Measurements from ENCODE around the gene HECTD1.
"Not testable (repeated sequence)": the region's sequence is repeated elsewhere in the genome, so short reads cannot be mapped to it uniquely, and the experiment has no call there.

Gene HECTD1

GRCh38 chr14:31219169-31219568 is 11.6 kb upstream of the HECTD1 start:
- Mint-ChIP-seq H3K9me3 (no peaks in the 10 kb centered on the region), H3K27ac (ENCODE audit: low read depth) (no peak overlapping the region), H3K27me3 (no peaks in the 10 kb centered on the region), H3K4me1 (no peaks in the 10 kb centered on the region), H3K36me3 (ENCODE audit: insufficient read depth) (peaks cover 3% of the 10 kb centered on the region), H3K4me3 (no peak overlapping the region)
- no peak for ATAC-seq (replicated peaks; ENCODE audit: extremely low read depth, poor library complexity, severe bottlenecking)
- DNase-seq (ENCODE audit: low spot score in 2 of 2), result no peak

- H3K9me3 Mint-ChIP-seq, result no peaks in the 10 kb centered on the region
- no peaks in the 10 kb centered on the region for H3K27me3 Mint-ChIP-seq
- ATAC-seq (replicated peaks; ENCODE audit: extremely low read depth, poor library complexity, severe bottlenecking) (no peak), DNase-seq (ENCODE audit: low spot score in 2 of 2) (no peak)
- H3K27ac Mint-ChIP-seq (ENCODE audit: low read depth), result no peak overlapping the region
- H3K4me1 Mint-ChIP-seq, result no peaks in the 10 kb centered on the region
- peaks cover 3% of the 10 kb centered on the region for H3K36me3 Mint-ChIP-seq (ENCODE audit: insufficient read depth)
- no peak overlapping the region for H3K4me3 Mint-ChIP-seq
Observed at GRCh38 chr14:31216359-31216758, 8.8 kb upstream of the HECTD1 start.

- Mint-ChIP-seq H3K4me1 (peaks cover 29% of the 10 kb centered on the region), H3K4me3 (no peak overlapping the region), H3K9me3 (no peaks in the 10 kb centered on the region), H3K27ac (ENCODE audit: low read depth) (no peak overlapping the region), H3K36me3 (ENCODE audit: insufficient read depth) (peaks cover 17% of the 10 kb centered on the region), H3K27me3 (no peaks in the 10 kb centered on the region)
- ATAC-seq (replicated peaks; ENCODE audit: extremely low read depth, poor library complexity, severe bottlenecking) (no peak), DNase-seq (ENCODE audit: low spot score in 2 of 2) (no peak)
Observed at GRCh38 chr14:31212893-31213292, 5.3 kb upstream of the HECTD1 start.

- Mint-ChIP-seq H3K27me3 (no peaks in the 10 kb centered on the region), H3K4me3 (peak overlapping the region; percentile 29), H3K36me3 (ENCODE audit: insufficient read depth) (peaks cover 27% of the 10 kb centered on the region), H3K9me3 (no peaks in the 10 kb centered on the region), H3K27ac (ENCODE audit: low read depth) (peak overlapping the region; percentile 99), H3K4me1 (peaks cover 44% of the 10 kb centered on the region)
- ATAC-seq (replicated peaks; ENCODE audit: extremely low read depth, poor library complexity, severe bottlenecking) (no peak), DNase-seq (ENCODE audit: low spot score in 2 of 2) (no peak)
Observed at GRCh38 chr14:31209605-31210004, 2.0 kb upstream of the HECTD1 start.

- Mint-ChIP-seq H3K4me1 (peaks cover 44% of the 10 kb centered on the region), H3K4me3 (peak overlapping the region; percentile 94), H3K9me3 (no peaks in the 10 kb centered on the region), H3K27ac (ENCODE audit: low read depth) (peak overlapping the region; percentile 99), H3K36me3 (ENCODE audit: insufficient read depth) (peaks cover 32% of the 10 kb centered on the region), H3K27me3 (no peaks in the 10 kb centered on the region)
- no peak for ATAC-seq (replicated peaks; ENCODE audit: extremely low read depth, poor library complexity, severe bottlenecking)
- no peak for DNase-seq (ENCODE audit: low spot score in 2 of 2)
Observed at GRCh38 chr14:31208546-31209424, 1.2 kb upstream of the HECTD1 start.

GRCh38 chr14:31207287-31207754 is 272 bp downstream of the HECTD1 start:
- ATAC-seq (replicated peaks; ENCODE audit: extremely low read depth, poor library complexity, severe bottlenecking) (peak; percentile 15), DNase-seq (ENCODE audit: low spot score in 2 of 2) (no peak)
- peak overlapping the region; percentile 99 for H3K27ac Mint-ChIP-seq (ENCODE audit: low read depth)
- no peaks in the 10 kb centered on the region for H3K27me3 Mint-ChIP-seq
- H3K4me3 Mint-ChIP-seq, result peak overlapping the region; percentile 94
- H3K4me1 Mint-ChIP-seq, result peaks cover 53% of the 10 kb centered on the region
- no peaks in the 10 kb centered on the region for H3K9me3 Mint-ChIP-seq
- H3K36me3 Mint-ChIP-seq (ENCODE audit: insufficient read depth), result peaks cover 40% of the 10 kb centered on the region

GRCh38 chr14:31206536-31207286 is 882 bp downstream of the HECTD1 start:
- DNase-seq (ENCODE audit: low spot score in 2 of 2) (peak; percentile 51 to 56), ATAC-seq (replicated peaks; ENCODE audit: extremely low read depth, poor library complexity, severe bottlenecking) (no peak)
- Mint-ChIP-seq H3K27ac (ENCODE audit: low read depth) (peak overlapping the region; percentile 99), H3K36me3 (ENCODE audit: insufficient read depth) (peaks cover 43% of the 10 kb centered on the region), H3K27me3 (no peaks in the 10 kb centered on the region), H3K4me1 (peaks cover 53% of the 10 kb centered on the region), H3K4me3 (peak overlapping the region; percentile 94), H3K9me3 (no peaks in the 10 kb centered on the region)

GRCh38 chr14:31205681-31206535 is 1.7 kb downstream of the HECTD1 start:
- H3K4me3 Mint-ChIP-seq, result peak overlapping the region; percentile 94
- H3K27ac Mint-ChIP-seq (ENCODE audit: low read depth), result peak overlapping the region; percentile 99
- H3K9me3 Mint-ChIP-seq, result no peaks in the 10 kb centered on the region
- ATAC-seq (replicated peaks; ENCODE audit: extremely low read depth, poor library complexity, severe bottlenecking) (no peak), DNase-seq (ENCODE audit: low spot score in 2 of 2) (no peak)
- peaks cover 47% of the 10 kb centered on the region for H3K36me3 Mint-ChIP-seq (ENCODE audit: insufficient read depth)
- H3K4me1 Mint-ChIP-seq, result peaks cover 52% of the 10 kb centered on the region
- no peaks in the 10 kb centered on the region for H3K27me3 Mint-ChIP-seq

- H3K27ac Mint-ChIP-seq (ENCODE audit: low read depth), result peak overlapping the region; percentile 68
- H3K9me3 Mint-ChIP-seq, result no peaks in the 10 kb centered on the region
- H3K4me1 Mint-ChIP-seq, result peaks cover 51% of the 10 kb centered on the region
- H3K27me3 Mint-ChIP-seq, result no peaks in the 10 kb centered on the region
- DNase-seq (ENCODE audit: low spot score in 2 of 2) (no peak), ATAC-seq (replicated peaks; ENCODE audit: extremely low read depth, poor library complexity, severe bottlenecking) (no peak)
- peak overlapping the region; percentile 94 for H3K4me3 Mint-ChIP-seq
- peaks cover 50% of the 10 kb centered on the region for H3K36me3 Mint-ChIP-seq (ENCODE audit: insufficient read depth)
Observed at GRCh38 chr14:31204593-31205534, 2.7 kb downstream of the HECTD1 start.

- H3K4me3 Mint-ChIP-seq; H3K9me3 Mint-ChIP-seq; DNase-seq (ENCODE audit: low spot score in 2 of 2); H3K27ac Mint-ChIP-seq (ENCODE audit: low read depth); ATAC-seq (replicated peaks; ENCODE audit: extremely low read depth, poor library complexity, severe bottlenecking); H3K27me3 Mint-ChIP-seq: not testable (repeated sequence)
- Mint-ChIP-seq H3K36me3 (ENCODE audit: insufficient read depth) (peaks cover 50% of the 10 kb centered on the region), H3K4me1 (peaks cover 47% of the 10 kb centered on the region)
Observed at GRCh38 chr14:31203899-31204592, 3.5 kb downstream of the HECTD1 start.

GRCh38 chr14:31203414-31203742 is 4.2 kb downstream of the HECTD1 start:
- peaks cover 42% of the 10 kb centered on the region for H3K4me1 Mint-ChIP-seq
- no peak overlapping the region for H3K4me3 Mint-ChIP-seq
- DNase-seq (ENCODE audit: low spot score in 2 of 2) (no peak), ATAC-seq (replicated peaks; ENCODE audit: extremely low read depth, poor library complexity, severe bottlenecking) (no peak)
- H3K36me3 Mint-ChIP-seq (ENCODE audit: insufficient read depth), result peaks cover 49% of the 10 kb centered on the region
- no peaks in the 10 kb centered on the region for H3K9me3 Mint-ChIP-seq
- no peak overlapping the region for H3K27ac Mint-ChIP-seq (ENCODE audit: low read depth)
- no peaks in the 10 kb centered on the region for H3K27me3 Mint-ChIP-seq
